ENCODE measurements around the gene PXMP2.

Gene PXMP2

DNA sequence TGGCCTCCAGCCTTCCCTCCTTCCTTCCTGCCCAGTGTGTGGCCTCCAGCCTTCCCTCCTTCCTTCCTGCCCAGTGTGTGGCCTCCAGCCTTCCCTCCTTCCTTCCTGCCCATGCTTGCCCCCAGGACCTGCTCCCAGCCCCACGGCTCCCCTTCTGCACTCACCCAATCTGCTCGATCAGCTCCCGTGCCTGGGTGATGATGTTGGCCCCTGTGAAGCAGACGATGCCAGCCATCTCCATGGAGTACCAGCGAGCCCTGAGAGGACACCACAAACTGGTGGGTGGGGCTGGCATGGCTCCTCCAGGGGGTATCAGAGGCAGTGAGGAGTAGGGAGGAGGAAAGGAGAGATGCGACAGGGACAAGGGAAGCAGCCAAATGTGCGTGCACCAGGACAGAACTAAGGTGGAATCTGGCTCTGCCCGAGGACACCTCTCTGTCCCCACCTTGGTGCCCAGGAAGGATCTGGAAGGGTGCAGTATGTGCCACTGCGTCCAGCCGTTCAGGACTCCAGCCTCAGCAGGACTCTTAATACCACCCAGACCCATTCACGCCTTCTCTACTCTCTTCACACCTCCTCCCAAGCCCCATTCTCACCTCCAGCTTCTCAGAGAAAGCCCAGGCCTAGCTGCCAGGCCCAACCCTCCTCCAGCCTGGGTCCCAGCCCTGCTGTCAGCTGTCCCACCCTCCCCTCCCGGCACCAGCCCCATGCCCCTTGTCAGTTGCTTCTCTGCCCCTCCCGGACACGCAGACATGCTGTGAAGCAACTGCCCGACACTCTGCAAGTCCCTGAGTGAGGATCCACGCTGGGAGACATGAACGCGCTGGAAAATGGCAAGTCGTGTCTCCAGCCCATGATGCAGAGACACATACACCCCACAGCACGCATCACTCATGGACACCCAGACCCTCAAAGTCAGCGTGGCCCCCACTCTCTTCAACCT lies 22.9 kb upstream of the PXMP2 start:
- Histone ChIP-seq H3K27ac (ENCODE audit: low read length) (no peak overlapping the region), H3K9me3 (ENCODE audit: insufficient read depth, low read depth, low read length) (no peaks in the 10 kb centered on the region), H3K9ac (ENCODE audit: low read depth, low read length) (no peak overlapping the region), H3K36me3 (ENCODE audit: insufficient read depth, low read depth, low read length) (peaks cover 100% of the 10 kb centered on the region), H3K27me3 (ENCODE audit: insufficient read depth, low read length) (no peaks in the 10 kb centered on the region), H3K4me1 (ENCODE audit: insufficient read depth, low read length) (no peaks in the 10 kb centered on the region), H3K4me3 (ENCODE audit: low read length) (no peak overlapping the region)

DNA sequence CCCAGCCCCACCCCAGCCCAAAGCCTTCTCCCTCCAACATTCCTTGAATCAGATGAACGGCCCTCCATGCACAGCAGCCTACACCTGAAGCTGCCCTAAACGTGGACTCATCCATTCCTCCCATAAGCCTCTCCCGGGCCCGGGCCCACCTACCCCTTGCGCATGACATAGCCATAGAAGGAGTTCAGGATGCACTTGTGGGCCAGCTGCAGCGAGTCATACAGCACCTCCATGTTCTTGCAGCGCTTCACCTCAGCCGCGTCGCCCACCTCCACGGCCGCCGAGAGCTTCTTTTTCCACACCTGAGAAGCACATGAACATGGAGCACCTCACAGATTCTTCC lies 22.3 kb upstream of the PXMP2 start:
- Histone ChIP-seq H3K4me1 (ENCODE audit: insufficient read depth, low read length) (no peaks in the 10 kb centered on the region), H3K9ac (ENCODE audit: low read depth, low read length) (no peak overlapping the region), H3K36me3 (ENCODE audit: insufficient read depth, low read depth, low read length) (peaks cover 99% of the 10 kb centered on the region), H3K27me3 (ENCODE audit: insufficient read depth, low read length) (no peaks in the 10 kb centered on the region), H3K9me3 (ENCODE audit: insufficient read depth, low read depth, low read length) (no peaks in the 10 kb centered on the region), H3K4me3 (ENCODE audit: low read length) (no peak overlapping the region), H3K27ac (ENCODE audit: low read length) (no peak overlapping the region)

DNA sequence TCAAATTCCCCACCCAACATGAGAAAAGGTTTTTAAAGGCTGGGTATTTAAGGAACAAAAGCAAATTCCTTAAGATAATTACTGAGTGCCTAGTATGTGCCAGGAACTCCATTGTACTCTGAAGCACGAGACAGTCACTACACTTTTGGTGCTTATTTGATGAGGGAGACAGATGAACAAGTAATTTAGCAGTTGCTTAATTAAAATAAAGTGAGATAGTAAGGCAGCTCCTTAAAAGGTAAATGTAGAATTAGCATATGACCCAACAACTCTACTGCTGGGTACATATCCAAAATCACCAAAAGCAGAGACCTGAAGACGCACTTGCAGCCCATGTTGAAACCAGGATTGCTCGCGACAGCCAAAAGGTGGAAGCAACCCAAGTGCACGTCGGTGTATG lies 21.6 kb upstream of the PXMP2 start:
- Histone ChIP-seq H3K4me3 (ENCODE audit: low read length) (no peak overlapping the region), H3K36me3 (ENCODE audit: insufficient read depth, low read depth, low read length) (peaks cover 96% of the 10 kb centered on the region), H3K9me3 (ENCODE audit: insufficient read depth, low read depth, low read length) (no peaks in the 10 kb centered on the region), H3K9ac (ENCODE audit: low read depth, low read length) (no peak overlapping the region), H3K4me1 (ENCODE audit: insufficient read depth, low read length) (no peaks in the 10 kb centered on the region), H3K27me3 (ENCODE audit: insufficient read depth, low read length) (no peaks in the 10 kb centered on the region), H3K27ac (ENCODE audit: low read length) (no peak overlapping the region)

DNA sequence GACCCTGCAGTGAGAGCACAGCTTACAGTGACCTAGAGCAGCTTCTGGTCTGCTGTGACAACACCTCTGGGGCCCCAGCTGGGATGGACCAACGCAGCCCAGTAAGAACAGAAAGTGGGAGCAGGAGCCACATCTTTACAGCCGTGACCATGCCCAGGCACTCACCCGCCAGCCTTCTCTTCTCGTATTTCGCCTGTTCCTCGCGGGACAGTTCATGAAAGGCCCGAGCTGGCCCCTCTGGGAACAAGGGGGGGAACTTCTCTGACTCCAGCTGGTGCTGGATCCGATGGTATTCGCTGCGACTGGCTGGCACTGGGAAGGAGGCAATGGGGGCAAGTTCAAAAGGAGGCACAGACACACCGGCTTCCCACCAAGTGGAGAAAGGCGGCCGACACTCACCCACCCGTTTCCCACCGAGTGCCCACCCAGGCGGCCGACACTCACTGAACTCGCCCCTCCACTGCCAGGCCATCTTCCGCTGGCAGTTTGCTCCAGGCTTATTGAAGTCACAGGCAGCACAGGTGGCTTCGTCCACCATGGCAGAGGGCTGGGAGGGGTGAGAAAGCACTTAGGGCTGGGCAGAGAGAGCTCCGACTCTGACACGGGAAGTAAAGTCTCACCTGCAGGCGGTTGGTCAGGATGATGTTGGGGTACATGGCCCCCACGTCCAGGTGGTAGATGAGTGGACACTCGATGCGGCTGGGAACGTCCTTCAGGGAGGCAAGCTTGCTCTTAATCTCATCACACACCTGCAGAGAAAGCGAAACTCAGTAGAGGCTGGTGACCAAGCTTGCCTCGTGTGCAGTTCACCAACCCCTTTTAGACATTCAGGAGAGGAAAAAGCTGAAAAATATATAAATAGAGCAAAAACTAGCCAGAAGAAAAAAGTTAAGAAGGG lies 18.9 kb upstream of the PXMP2 start:
- no peaks in the 10 kb centered on the region for H3K4me1 ChIP-seq (ENCODE audit: insufficient read depth, low read length)
- H3K36me3 ChIP-seq (ENCODE audit: insufficient read depth, low read depth, low read length), result peaks cover 96% of the 10 kb centered on the region
- H3K27me3 ChIP-seq (ENCODE audit: insufficient read depth, low read length), result no peaks in the 10 kb centered on the region
- H3K9me3 ChIP-seq (ENCODE audit: insufficient read depth, low read depth, low read length), result no peaks in the 10 kb centered on the region
- H3K9ac ChIP-seq (ENCODE audit: low read depth, low read length), result no peak overlapping the region
- no peak overlapping the region for H3K27ac ChIP-seq (ENCODE audit: low read length)
- H3K4me3 ChIP-seq (ENCODE audit: low read length), result no peak overlapping the region

DNA sequence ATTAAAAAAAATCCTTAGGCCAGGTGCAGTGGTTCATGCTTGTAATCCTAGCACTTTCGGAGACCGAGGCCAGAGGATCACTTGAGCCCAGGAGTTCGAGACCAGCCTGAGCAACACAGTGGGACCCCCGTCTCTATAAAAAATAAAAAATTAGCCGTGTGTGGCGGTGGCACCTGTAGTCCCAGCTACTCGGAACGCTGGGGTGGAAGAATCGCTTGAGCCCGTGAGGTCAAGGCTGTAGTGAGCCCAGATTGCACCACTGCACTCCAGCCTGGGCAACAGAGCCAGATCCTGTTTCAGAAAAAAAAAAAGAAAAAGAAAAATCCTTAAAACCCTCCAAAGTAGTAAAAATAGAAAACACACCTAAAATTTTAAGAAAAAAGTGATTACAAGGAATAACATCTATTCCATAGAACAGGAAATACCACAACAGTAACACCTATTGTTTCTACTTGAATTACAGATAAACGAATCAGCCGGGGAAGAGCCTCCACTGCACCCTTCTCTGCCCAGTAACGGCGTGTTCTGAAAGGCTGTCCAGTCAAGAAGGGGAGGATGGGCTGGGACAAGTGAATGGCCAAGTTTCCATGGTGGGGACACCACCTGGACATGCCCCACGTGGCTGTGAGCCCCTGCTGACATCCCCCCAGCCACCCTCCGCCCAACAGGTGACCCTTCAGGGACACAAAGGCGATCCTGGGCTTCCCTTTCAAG lies 18.1 kb upstream of the PXMP2 start:
- Histone ChIP-seq H3K4me3 (ENCODE audit: low read length) (no peak overlapping the region), H3K27ac (ENCODE audit: low read length) (no peak overlapping the region), H3K36me3 (ENCODE audit: insufficient read depth, low read depth, low read length) (peaks cover 94% of the 10 kb centered on the region), H3K4me1 (ENCODE audit: insufficient read depth, low read length) (no peaks in the 10 kb centered on the region), H3K27me3 (ENCODE audit: insufficient read depth, low read length) (no peaks in the 10 kb centered on the region), H3K9ac (ENCODE audit: low read depth, low read length) (no peak overlapping the region), H3K9me3 (ENCODE audit: insufficient read depth, low read depth, low read length) (no peaks in the 10 kb centered on the region)

DNA sequence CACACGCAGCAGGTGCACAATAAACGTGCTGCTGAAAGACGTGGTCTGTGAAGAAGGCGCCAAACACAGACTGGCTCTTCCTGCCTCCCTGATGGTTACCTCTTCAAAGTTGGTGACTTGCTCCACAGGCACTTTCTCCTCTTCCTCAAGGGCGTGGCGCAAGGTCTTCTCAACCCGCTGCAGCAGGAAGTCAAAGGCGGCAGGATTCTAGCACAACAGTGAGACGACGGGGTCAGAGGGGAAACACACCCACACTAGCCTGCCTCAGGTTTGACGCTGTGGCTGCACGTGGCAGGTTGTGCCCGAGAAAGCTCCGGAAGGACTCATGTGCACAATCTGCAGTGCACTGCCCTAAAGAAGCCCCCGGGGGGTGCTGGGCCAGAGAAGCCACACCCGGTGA lies 15.3 kb upstream of the PXMP2 start:
- Histone ChIP-seq H3K9ac (ENCODE audit: low read depth, low read length) (no peak overlapping the region), H3K9me3 (ENCODE audit: insufficient read depth, low read depth, low read length) (no peaks in the 10 kb centered on the region), H3K4me1 (ENCODE audit: insufficient read depth, low read length) (no peaks in the 10 kb centered on the region), H3K36me3 (ENCODE audit: insufficient read depth, low read depth, low read length) (peaks cover 93% of the 10 kb centered on the region), H3K27ac (ENCODE audit: low read length) (no peak overlapping the region), H3K4me3 (ENCODE audit: low read length) (no peak overlapping the region), H3K27me3 (ENCODE audit: insufficient read depth, low read length) (no peaks in the 10 kb centered on the region)

DNA sequence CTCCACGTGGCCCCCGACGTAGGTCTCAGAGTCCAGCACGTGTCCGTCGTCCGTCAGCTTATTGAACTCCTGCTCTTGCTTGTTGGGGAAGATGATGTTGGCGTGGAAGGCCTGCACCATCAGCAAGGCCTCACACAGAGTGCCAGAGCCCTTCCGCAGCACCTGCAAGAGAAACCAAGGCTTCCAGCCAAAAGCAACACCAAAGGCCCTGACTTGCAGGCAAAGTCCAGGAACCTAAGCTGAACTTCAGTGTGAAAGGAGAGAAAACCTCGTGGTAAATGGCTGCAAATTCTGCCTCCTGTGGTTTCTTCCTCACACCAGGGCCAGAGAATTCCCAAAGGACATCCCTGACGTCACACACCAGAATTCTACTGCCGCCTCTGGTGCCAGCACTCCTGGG lies 14.7 kb upstream of the PXMP2 start:
- no peak overlapping the region for H3K27ac ChIP-seq (ENCODE audit: low read length)
- no peak overlapping the region for H3K4me3 ChIP-seq (ENCODE audit: low read length)
- H3K4me1 ChIP-seq (ENCODE audit: insufficient read depth, low read length), result no peaks in the 10 kb centered on the region
- H3K36me3 ChIP-seq (ENCODE audit: insufficient read depth, low read depth, low read length), result peaks cover 93% of the 10 kb centered on the region
- no peaks in the 10 kb centered on the region for H3K27me3 ChIP-seq (ENCODE audit: insufficient read depth, low read length)
- no peak overlapping the region for H3K9ac ChIP-seq (ENCODE audit: low read depth, low read length)
- no peaks in the 10 kb centered on the region for H3K9me3 ChIP-seq (ENCODE audit: insufficient read depth, low read depth, low read length)

DNA sequence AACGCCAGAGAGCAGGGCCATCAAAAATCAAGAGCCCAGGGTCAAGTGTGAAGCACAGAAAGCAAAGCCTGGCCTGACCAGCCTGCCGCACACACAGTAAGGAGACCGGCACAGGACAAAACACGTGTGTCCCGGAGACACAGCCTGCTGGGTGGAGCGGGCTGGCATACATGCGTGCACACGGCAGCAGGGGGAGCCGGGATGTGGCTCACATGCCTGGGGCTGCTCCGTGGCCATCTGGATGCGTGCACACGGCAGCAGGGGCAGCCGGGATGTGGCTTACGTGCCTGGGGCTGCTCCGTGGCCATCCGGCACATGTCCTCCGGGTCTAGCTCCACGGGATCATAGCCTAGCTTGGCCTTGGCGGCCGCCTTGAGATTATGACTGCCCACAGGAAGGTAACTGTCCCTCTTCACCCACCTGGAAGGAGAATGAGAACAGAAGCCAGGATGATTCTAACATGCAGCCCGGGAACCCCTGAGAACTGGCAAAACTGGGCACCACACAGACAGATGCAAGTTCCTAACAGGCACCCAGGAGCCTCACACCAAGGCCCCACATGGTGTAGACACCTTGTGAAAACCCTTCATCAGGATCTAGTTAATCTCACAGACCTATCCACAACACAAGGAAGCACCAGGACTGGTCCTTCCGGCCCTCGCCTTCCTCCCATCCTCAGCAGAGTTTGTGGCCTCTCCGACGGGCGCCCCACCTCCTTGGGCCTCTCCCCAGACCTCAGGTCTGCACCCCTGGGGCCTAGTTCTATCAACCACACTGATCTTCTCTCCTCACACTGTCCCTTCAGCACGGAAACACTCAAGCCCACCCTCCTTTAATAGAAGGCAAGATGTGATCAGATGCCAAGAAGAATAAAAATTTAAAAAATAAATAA lies 13.9 kb upstream of the PXMP2 start:
- H3K36me3 ChIP-seq (ENCODE audit: insufficient read depth, low read depth, low read length), result peaks cover 93% of the 10 kb centered on the region

DNA sequence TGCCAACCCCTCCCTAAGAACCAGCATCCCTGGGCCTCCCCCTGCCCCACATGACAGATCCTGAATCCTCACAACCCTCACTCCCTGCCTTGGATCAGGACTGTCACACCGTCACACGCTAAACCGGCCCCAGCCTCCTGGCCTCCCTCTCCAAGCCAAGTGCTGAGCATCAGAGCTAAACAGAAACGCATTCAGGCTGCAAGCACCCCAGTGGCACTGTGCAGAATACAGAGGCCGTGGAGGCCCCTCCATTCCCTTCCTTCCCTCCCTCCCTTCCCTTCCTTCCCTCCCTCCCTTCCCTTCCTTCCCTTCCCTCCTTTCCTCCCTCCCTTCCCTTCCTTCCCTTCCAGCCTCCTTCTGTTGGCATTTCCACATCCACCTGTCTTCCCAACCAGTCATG lies 12.8 kb upstream of the PXMP2 start:
- H3K4me1 ChIP-seq (ENCODE audit: insufficient read depth, low read length), result no peaks in the 10 kb centered on the region
- no peak overlapping the region for H3K27ac ChIP-seq (ENCODE audit: low read length)
- H3K27me3 ChIP-seq (ENCODE audit: insufficient read depth, low read length), result no peaks in the 10 kb centered on the region
- H3K9ac ChIP-seq (ENCODE audit: low read depth, low read length), result no peak overlapping the region
- no peak overlapping the region for H3K4me3 ChIP-seq (ENCODE audit: low read length)
- no peaks in the 10 kb centered on the region for H3K9me3 ChIP-seq (ENCODE audit: insufficient read depth, low read depth, low read length)
- peaks cover 93% of the 10 kb centered on the region for H3K36me3 ChIP-seq (ENCODE audit: insufficient read depth, low read depth, low read length)

More for the DNA sequence above, 13.9 kb upstream of the PXMP2 start:
- no peak overlapping the region for H3K9ac ChIP-seq (ENCODE audit: low read depth, low read length)
- no peaks in the 10 kb centered on the region for H3K9me3 ChIP-seq (ENCODE audit: insufficient read depth, low read depth, low read length)
- no peak overlapping the region for H3K27ac ChIP-seq (ENCODE audit: low read length)
- no peaks in the 10 kb centered on the region for H3K27me3 ChIP-seq (ENCODE audit: insufficient read depth, low read length)
- no peaks in the 10 kb centered on the region for H3K4me1 ChIP-seq (ENCODE audit: insufficient read depth, low read length)
- H3K4me3 ChIP-seq (ENCODE audit: low read length), result no peak overlapping the region

DNA sequence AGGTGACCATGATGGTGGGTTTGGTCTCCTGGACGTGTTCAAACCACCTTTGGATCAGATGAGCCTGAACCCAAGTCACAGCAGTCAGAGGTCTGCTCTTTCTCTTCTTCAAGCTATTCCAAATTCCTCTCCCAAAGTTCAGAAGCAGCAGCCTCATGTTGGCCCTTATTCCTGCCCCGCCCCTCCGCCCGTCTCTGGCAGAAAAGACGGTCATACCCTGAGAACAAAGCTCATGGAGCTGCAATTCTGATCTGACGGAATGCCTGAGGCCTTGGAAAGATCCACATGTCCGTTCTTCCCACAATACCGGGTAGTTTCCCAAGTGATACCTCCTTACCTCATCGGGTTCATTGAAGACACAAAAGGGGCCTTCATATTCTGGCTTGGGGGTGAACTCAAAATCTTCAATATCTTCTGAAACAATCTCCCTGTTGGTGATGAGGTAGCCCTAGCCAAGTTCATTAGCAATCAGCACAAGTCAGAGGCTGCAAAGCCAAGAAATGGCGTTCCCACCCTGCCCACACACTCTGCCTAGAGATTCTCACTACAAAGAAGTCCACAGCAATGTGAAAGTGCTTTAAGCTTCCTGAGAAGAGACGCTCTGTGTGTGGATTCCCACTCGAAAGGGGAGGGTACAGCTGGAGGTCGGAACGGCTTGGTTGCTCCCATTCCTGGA lies 11.5 kb upstream of the PXMP2 start:
- H3K4me3 ChIP-seq (ENCODE audit: low read length), result no peak overlapping the region
- no peak overlapping the region for H3K9ac ChIP-seq (ENCODE audit: low read depth, low read length)
- H3K27me3 ChIP-seq (ENCODE audit: insufficient read depth, low read length), result no peaks in the 10 kb centered on the region
- H3K9me3 ChIP-seq (ENCODE audit: insufficient read depth, low read depth, low read length), result no peaks in the 10 kb centered on the region
- no peaks in the 10 kb centered on the region for H3K4me1 ChIP-seq (ENCODE audit: insufficient read depth, low read length)
- H3K27ac ChIP-seq (ENCODE audit: low read length), result no peak overlapping the region
- H3K36me3 ChIP-seq (ENCODE audit: insufficient read depth, low read depth, low read length), result peaks cover 93% of the 10 kb centered on the region

Data from iPS-20b (cell line).